GM12874 (cell line): Measurements from ENCODE around the gene SLC13A4.

Experiments used
- CTCF ChIP-seq: IDR thresholded peaks from 2 replicates; pipeline ENCODE4 v1.5.1; 2011; ENCODE audit warnings: low read depth, mild to moderate bottlenecking, control low read depth, low read length, moderate library complexity; ENCODE audit not compliant: insufficient read depth

SLC13A4 gene

GRCh38 chr7:135770139-135770710 lies 42.2 kb upstream of the SLC13A4 start:
- TF ChIP-seq CTCF, result no peak

- no peak for TF ChIP-seq CTCF
Observed at GRCh38 chr7:135769005-135769802, 41.2 kb upstream of the SLC13A4 start.

- no peak for TF ChIP-seq CTCF
Observed at GRCh38 chr7:135768467-135768866, 40.5 kb upstream of the SLC13A4 start.

- TF ChIP-seq CTCF, result no peak
Observed at GRCh38 chr7:135768064-135768463, 40.1 kb upstream of the SLC13A4 start.

- TF ChIP-seq CTCF, result no peak
Observed at GRCh38 chr7:135763261-135763660, 35.3 kb upstream of the SLC13A4 start.

- no peak for TF ChIP-seq CTCF
Observed at GRCh38 chr7:135761751-135762488, 33.9 kb upstream of the SLC13A4 start.

GRCh38 chr7:135759532-135759931 lies 31.5 kb upstream of the SLC13A4 start:
- no peak for TF ChIP-seq CTCF
